Activated naive CD4-positive, alpha-beta T cell treated with anti-CD3 and anti-CD28 coated beads, Interleukin-2, amount 50 U/mL, for 24 hours (primary cell): Measurements from ENCODE around the gene BMS1.
"Not testable (repeated sequence)": the region's sequence is repeated elsewhere in the genome, so short reads cannot be mapped to it uniquely, and the experiment has no call there.

Source experiments
- H3K27ac Mint-ChIP-seq: one replicate; pipeline ENCODE4 v1.8.0; 2021; ENCODE audit warnings: mild to moderate bottlenecking, mixed read lengths
- H3K27me3 Mint-ChIP-seq: one replicate; pipeline ENCODE4 v1.8.0; 2021; ENCODE audit warnings: mixed read lengths
- H3K36me3 Mint-ChIP-seq: one replicate; pipeline ENCODE4 v1.8.0; 2021; ENCODE audit warnings: mixed read lengths
- H3K4me1 Mint-ChIP-seq: one replicate; pipeline ENCODE4 v1.8.0; 2021; ENCODE audit warnings: mixed read lengths
- H3K4me3 Mint-ChIP-seq: one replicate; pipeline ENCODE4 v1.8.0; 2021; ENCODE audit warnings: mild to moderate bottlenecking, mixed read lengths
- H3K9me3 Mint-ChIP-seq: one replicate; pipeline ENCODE4 v1.8.0; 2021; ENCODE audit warnings: mixed read lengths

Gene BMS1

DNA sequence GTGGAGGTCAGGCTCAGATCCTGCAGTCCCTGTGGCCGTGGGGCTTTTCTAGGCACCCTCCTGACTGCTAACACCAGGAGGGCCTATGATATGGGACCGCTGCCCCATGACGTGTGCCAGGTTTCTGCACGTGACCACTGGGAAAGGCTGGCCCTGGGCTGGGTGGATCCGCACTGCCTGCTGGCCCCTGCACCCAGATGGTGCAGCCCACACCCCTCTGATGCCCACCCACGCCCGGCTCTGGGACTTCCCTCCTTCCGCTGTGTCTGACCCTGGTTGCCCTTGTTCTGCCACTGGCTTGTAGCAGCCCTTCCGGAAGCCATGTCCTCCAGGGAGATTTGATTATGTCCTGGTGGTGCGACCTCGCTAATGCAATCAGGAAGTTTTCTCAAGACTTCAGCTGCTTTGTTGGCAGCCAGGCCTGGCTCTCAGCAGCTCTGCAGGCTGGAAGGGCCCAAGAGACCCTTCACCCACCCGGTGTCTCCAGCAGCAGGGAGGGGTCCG is 88.6 kb downstream of the BMS1 start:
- H3K9me3 Mint-ChIP-seq, H3K27me3 Mint-ChIP-seq, H3K27ac Mint-ChIP-seq: not testable (repeated sequence)

DNA sequence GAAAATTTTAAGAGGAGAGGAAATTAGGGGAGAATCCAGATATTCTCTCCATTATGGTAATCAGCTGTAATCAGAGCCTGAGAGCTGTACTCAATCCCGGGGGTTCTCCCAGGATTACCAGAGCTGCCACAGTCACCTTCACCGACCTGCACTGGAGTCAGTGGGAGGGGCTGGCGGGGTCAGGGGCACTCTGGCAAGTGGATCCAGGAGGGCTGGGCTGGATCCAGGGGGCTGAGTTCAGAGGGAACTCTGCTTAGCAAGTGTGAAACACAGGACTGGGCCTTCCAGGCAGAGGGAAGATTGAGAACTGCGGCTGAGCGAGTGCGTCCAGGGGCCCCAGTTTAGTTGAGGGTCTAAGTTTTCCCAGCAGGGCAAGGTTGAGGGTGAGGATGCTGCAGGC is 89.2 kb downstream of the BMS1 start:
- Mint-ChIP-seq H3K4me1 (peaks cover 3% of the 10 kb centered on the region), H3K9me3 (no peaks in the 10 kb centered on the region), H3K36me3 (no peaks in the 10 kb centered on the region), H3K27me3 (peaks cover 2% of the 10 kb centered on the region), H3K4me3 (no peak overlapping the region), H3K27ac (no peak overlapping the region)

More for the DNA sequence above, 88.6 kb downstream of the BMS1 start:
- not testable (repeated sequence) for H3K4me3 Mint-ChIP-seq, H3K4me1 Mint-ChIP-seq, H3K36me3 Mint-ChIP-seq

DNA sequence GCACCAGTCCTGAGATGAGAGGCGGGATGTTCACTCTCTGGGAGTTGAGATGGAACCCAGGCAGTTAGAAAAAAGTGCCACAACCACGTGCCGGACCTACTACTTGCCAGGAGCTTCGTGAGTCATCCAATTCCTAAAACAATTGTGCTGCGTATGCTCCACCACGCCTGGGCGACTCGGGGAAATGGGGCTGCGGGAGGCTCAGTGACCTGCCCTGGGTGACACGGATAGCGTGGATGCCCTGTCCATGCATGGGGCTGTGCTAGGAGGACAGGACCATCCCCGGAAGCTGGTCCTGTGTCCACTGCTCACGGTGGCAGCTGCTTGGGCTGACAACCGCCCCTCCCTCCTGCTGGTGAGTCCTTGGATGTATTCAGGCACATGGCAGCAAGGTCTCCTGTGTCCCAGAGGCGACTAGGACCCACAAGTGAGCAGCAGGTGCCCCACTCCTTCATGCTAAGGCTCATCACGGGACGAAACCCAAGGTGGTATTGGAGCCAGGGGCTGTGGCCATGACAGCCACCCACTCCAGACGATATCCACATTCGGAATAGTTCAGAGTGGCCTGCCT is 90.4 kb downstream of the BMS1 start:
- Mint-ChIP-seq H3K4me1 (no peaks in the 10 kb centered on the region), H3K4me3 (no peak overlapping the region), H3K27ac (no peak overlapping the region), H3K9me3 (no peaks in the 10 kb centered on the region), H3K36me3 (no peaks in the 10 kb centered on the region), H3K27me3 (no peaks in the 10 kb centered on the region)

DNA sequence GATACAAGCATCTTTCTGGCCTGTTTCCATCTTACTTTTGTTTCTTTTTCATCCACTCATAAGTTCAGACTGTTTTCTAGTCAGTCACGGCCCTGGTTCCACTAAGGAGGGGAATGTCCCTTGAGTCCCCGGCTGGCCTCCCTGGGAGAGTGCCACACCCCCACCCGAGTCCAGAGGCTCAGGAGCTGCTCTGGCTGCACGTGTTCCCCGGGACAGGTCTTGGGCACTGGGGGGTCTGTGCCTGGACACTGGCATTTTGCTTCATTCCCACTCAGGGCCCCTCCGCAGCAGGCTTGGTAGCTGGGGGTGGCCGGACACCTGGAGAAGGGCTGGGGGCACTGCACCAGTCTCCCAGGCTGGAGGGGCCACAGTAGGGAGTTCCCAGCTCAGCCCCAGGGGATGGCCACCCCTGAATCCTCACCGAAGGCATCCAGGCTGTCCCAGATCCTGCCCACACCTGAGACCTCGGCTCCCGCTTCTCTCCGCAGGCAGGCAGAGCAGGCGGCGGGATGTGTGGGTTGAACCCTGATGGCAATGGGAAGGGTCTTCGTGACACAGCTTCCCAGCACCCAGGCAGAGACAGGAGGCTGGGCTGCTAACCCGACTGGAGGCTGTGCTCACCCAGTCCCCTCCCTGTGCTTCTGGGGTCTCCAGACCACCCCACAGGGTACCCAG is 92.3 kb downstream of the BMS1 start:
- no peaks in the 10 kb centered on the region for H3K9me3 Mint-ChIP-seq
- no peak overlapping the region for H3K27ac Mint-ChIP-seq
- no peaks in the 10 kb centered on the region for H3K36me3 Mint-ChIP-seq
- no peaks in the 10 kb centered on the region for H3K27me3 Mint-ChIP-seq
- H3K4me3 Mint-ChIP-seq = no peak overlapping the region
- H3K4me1 Mint-ChIP-seq = no peaks in the 10 kb centered on the region

DNA sequence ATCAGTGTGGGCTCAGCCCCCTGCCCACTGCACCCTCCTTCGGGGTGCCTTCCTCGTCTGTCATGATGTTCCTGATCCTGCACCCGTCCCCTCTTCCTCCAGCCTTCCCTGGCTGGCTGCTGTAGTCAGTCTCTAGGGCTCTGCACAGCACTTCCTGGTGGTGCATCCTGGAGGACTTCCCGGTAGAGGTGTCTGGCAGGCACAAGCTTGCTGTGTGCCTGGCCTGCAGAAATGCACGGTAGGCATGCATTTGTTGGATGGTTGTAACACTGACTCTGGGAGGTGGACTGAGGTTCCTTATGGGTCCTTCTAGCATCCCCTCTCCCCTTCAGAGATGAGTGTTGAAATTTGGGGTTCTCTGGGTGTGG is 92.8 kb downstream of the BMS1 start:
- H3K27ac Mint-ChIP-seq = no peak overlapping the region
- H3K4me3 Mint-ChIP-seq = no peak overlapping the region
- no peaks in the 10 kb centered on the region for H3K36me3 Mint-ChIP-seq
- H3K4me1 Mint-ChIP-seq = no peaks in the 10 kb centered on the region
- no peaks in the 10 kb centered on the region for H3K27me3 Mint-ChIP-seq
- H3K9me3 Mint-ChIP-seq = no peaks in the 10 kb centered on the region

DNA sequence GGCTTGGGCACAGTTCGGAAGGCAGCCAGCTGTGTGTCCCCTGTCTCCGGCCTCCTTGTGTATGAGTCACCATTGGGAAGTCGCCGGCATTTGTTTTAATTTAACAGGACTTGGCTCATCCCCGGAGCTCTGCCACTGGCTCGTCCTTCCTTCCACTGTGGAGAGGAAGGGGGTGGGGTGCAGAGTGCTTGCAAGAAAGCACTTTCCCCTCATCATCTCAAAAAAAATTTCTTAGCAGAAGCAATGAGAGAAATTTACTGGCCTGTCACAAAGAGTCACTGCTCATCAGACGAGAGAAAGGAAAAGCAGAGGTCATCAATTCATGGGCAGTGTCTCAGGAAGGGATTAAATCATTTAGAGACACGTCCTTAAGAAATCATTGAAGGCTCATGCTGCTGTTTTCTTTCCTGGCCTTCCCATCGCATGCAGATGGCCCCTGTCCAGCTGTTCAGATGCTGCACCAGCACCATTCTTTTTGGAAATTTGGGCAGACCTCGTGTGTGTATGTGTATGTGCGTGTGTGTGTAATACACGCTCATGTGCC is 93.3 kb downstream of the BMS1 start:
- Mint-ChIP-seq H3K9me3 (no peaks in the 10 kb centered on the region), H3K36me3 (no peaks in the 10 kb centered on the region), H3K27ac (no peak overlapping the region), H3K4me1 (no peaks in the 10 kb centered on the region), H3K4me3 (no peak overlapping the region), H3K27me3 (no peaks in the 10 kb centered on the region)

DNA sequence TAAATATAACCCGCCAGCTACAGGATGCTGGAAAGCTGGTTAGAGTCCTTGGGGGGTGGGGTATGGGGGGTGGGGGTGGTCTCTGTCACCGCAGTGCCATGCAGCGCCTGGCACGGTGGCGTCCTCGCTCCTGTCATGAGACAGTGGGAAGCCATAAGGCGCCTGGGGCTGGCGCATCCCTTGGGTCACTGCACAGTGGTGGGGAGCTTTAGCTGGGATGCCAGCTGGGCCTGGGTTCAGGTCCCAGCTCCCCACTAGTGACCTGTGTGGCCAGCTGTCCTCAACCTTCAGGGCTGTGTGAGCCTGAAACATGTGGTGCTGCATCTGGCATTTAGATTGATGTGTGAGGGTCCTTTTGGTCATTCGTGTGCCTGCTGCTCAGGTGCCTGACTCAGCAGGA is 93.9 kb downstream of the BMS1 start:
- H3K4me1 Mint-ChIP-seq = no peaks in the 10 kb centered on the region
- no peaks in the 10 kb centered on the region for H3K27me3 Mint-ChIP-seq
- H3K36me3 Mint-ChIP-seq = no peaks in the 10 kb centered on the region
- H3K4me3 Mint-ChIP-seq = no peak overlapping the region
- no peak overlapping the region for H3K27ac Mint-ChIP-seq
- no peaks in the 10 kb centered on the region for H3K9me3 Mint-ChIP-seq

DNA sequence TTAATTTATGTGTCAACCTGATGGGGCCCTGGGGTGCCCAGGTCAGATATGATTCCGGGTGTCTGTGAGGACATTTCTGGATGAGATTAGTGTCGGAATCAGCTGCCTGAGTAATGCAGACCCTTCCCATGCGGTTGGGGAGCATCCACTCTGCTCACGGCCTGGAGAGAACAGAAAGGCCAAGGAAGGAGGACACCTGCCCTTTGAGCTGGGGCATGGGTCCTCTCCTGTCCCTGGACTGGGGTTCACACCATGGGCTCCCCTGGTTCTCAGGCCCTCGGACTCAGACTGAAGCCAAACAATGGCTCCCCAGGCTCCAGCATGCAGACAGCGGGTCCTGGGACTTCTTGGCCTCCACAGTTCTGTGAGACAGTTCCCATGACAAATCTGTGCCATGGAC is 94.3 kb downstream of the BMS1 start:
- Mint-ChIP-seq H3K27me3 (no peaks in the 10 kb centered on the region), H3K36me3 (no peaks in the 10 kb centered on the region), H3K4me1 (no peaks in the 10 kb centered on the region), H3K9me3 (no peaks in the 10 kb centered on the region), H3K4me3 (no peak overlapping the region), H3K27ac (no peak overlapping the region)

DNA sequence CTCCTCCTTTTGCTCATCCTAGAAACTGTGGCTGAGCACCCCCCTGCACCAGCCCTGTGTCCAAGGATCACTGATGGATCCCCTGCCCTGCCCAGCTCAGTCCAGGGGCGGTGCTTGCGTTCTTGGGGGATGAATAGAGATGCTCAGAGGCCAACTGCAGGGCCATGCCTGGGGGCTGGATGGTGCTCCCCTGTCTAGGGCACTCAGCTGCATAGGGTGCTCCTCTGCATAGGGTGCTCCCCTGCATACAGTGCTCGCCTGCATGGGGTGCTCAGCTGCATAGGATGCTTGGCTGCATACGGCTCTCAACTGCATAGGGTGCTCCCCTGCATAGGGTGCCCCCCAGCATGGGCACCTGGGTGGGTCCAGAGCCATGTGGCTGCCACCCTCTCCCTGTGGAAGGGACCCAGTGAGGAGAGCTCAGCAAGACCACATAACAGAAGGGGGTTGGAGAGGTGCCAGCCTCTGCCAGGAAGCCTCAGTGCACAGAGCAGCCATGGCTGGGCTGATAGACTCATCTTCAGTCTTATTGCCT is 95.0 kb downstream of the BMS1 start:
- Mint-ChIP-seq H3K27me3 (no peaks in the 10 kb centered on the region), H3K4me3 (no peak overlapping the region), H3K9me3 (peaks cover 5% of the 10 kb centered on the region), H3K36me3 (no peaks in the 10 kb centered on the region), H3K27ac (no peak overlapping the region), H3K4me1 (no peaks in the 10 kb centered on the region)

DNA sequence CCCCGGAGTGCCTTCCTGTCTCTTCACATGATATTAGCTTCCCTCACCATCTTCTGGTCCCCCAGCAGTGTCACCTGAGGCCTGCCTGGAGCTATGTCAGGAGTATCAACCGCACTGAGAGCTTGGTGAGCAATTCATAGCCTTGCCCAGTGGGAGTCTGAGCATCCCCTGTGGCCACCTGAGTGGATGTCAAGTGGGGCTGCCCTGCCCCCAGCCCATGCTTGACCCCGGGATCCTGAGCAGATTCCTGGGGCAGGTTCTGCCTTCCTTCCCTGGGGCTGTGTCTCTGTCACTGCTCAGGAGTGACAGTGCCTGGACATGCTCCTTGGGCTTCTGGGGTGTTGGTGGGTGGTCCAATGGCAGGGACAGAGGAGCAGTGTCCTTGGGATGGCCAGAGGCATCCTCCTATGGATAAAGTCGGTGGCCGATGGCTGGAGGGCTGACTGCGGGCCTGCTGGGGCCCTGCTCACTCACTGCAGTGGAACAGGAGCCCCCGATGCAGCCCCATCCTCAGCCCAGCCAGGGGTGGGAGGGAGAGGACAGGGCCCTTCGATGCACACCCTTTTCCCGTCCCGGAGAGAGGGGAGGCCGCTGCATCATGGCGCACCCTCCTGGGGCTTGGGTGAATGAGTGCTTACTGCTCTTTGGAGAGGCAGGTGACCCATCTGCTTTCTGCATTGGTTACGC is 95.7 kb downstream of the BMS1 start:
- H3K4me1 Mint-ChIP-seq = no peaks in the 10 kb centered on the region
- H3K27ac Mint-ChIP-seq = no peak overlapping the region
- H3K4me3 Mint-ChIP-seq = no peak overlapping the region
- peaks cover 12% of the 10 kb centered on the region for H3K9me3 Mint-ChIP-seq
- no peaks in the 10 kb centered on the region for H3K36me3 Mint-ChIP-seq
- no peaks in the 10 kb centered on the region for H3K27me3 Mint-ChIP-seq

DNA sequence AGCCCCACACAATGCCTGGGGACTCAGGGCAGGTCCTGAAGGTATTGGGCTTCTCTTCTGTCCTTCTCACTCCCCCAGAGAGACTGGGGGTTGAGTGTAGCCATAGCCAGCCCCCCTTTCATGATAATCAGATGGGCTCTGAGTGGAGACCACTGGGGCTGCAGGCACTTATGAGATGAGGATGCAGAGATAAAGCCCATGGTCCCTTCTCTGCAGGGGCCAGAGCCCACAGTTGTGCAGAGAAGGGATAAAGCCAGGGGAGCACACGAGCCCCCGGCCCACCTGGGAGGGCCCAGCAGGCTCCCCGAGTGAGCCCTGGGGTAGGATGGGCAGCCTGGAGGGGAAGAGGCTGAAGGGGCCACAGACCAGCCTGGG is 96.2 kb downstream of the BMS1 start:
- H3K4me1 Mint-ChIP-seq = no peaks in the 10 kb centered on the region
- H3K9me3 Mint-ChIP-seq = peaks cover 13% of the 10 kb centered on the region
- no peak overlapping the region for H3K27ac Mint-ChIP-seq
- H3K4me3 Mint-ChIP-seq = no peak overlapping the region
- no peaks in the 10 kb centered on the region for H3K27me3 Mint-ChIP-seq
- H3K36me3 Mint-ChIP-seq = no peaks in the 10 kb centered on the region

DNA sequence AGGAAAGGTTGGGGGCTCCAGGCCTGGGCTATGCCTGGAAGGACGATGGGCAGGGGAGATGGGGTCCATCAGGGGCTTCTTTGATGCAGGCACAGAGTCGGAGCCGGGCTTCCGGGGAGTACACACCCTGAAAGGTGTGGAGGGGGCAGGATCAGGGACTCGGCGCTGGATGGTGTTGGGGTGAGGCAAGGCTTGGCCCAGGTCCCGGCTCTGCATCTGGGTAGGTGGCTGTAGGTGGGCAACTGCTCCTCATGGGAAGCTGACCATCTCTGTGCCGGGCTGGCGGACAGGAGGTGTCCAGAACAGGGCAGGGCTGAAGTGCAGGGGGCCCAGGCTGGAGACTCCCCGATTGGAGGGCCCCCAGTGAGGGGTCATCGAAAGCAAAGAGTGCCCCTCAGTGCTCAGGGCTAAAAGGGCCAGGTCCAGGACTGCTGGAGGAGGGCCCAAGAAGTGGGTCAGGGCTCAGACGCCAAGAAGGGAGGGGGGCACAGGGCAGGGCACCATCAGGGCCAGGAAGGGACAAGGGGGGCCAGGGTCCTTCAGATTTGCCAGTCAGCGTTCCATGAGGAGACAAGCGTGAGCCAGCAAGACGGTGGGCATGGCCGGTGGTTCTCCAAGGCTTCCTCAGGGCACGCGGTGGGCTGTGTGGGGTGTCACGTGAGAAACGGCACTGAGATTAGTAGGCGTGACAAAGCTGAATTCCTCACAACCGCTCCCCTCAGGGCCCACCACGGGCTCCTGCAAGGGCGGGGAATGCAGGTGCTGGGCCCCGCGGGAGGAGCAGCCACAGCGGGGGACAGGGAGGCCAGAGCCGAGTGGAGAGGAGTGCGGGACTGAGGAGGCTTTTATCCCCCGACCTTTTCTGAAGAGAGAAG is 97.0 kb downstream of the BMS1 start:
- H3K4me3 Mint-ChIP-seq = no peak overlapping the region
- H3K4me1 Mint-ChIP-seq = no peaks in the 10 kb centered on the region
- peaks cover 13% of the 10 kb centered on the region for H3K9me3 Mint-ChIP-seq
- H3K36me3 Mint-ChIP-seq = no peaks in the 10 kb centered on the region
- no peaks in the 10 kb centered on the region for H3K27me3 Mint-ChIP-seq
- H3K27ac Mint-ChIP-seq = no peak overlapping the region

DNA sequence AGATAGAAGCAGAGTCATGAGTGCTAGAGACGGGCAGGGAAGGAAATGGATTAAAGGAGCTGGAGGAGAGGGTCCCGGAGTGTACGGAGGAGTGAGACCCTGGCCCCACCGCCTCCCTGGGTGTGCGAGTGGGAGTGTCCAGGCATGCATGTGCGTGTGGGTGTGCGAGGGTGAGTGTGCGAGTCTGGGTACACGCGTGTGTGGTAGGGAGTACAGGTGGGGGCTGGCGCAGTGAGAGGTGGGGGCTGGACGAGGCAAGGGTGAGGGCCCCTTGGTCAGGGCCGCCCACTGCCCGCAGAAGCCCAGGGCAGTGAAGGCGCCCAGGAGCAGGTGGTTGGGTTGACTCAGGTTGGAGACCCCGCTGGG is 97.6 kb downstream of the BMS1 start:
- Mint-ChIP-seq H3K27me3 (no peaks in the 10 kb centered on the region), H3K9me3 (peaks cover 13% of the 10 kb centered on the region), H3K27ac (no peak overlapping the region), H3K36me3 (no peaks in the 10 kb centered on the region), H3K4me1 (no peaks in the 10 kb centered on the region), H3K4me3 (no peak overlapping the region)

DNA sequence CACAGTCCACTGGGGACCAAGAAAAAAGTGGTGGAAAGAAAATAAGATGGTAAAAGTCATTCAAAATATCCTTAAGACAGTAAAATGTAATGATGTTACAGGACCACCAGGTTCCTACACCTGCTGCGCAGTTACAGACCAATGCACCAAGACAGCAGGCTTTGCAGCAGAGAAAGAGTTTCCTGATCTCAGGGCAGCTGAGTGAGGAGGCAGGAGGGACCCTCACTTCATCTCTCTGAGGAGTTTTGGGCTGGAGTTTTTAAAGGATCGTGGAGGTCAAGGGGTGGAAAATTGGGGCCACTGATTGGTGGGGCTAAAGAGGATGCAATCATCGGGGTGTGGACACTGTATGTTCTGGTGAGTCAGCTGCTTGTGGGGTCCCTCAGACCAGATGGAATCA is 100.0 kb downstream of the BMS1 start:
- no peaks in the 10 kb centered on the region for H3K4me1 Mint-ChIP-seq
- peaks cover 13% of the 10 kb centered on the region for H3K9me3 Mint-ChIP-seq
- H3K4me3 Mint-ChIP-seq = no peak overlapping the region
- no peak overlapping the region for H3K27ac Mint-ChIP-seq
- no peaks in the 10 kb centered on the region for H3K27me3 Mint-ChIP-seq
- H3K36me3 Mint-ChIP-seq = no peaks in the 10 kb centered on the region
